Measurements from ENCODE around the gene CXCR1.
"Not testable (repeated sequence)": the region's sequence is repeated elsewhere in the genome, so short reads cannot be mapped to it uniquely, and the experiment has no call there.

The CXCR1 gene

DNA sequence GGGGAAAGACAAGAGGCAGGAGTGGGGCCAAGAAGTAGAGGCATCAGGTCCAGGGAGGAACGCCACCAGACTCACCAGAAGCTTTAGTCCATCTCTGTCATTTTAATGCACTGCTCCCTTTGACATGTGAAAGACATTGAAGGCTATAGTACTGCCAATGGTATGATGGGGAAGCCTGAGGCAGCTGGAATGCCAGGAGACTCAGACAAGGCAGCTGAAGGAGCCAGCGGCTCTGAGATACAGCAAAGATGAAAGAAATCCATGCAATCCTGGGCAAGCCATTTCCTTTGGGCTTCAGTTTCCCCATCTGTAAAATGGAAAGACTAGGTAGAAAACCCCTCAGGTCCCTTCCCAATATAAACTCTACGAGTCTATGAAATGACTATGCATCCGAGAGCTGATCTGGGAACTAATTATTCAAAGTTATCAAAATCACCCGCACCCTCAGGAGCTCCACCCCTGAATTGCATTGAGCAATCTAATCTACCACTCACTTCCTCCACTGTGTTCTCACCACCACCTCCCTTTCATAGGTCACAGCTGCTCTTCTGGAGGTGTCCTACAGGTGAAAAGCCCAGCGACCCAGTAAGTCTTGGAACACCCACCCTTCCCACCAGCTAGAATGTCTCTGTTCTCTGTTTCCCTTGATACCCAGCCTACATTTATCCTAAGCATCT, 37.8 kb downstream of the CXCR1 start:
- H3K27me3 ChIP-seq (ENCODE audit: low read depth, low read length) = no peaks in the 10 kb centered on the region
- H3K36me3 ChIP-seq (ENCODE audit: control insufficient read depth in 1 of 2, insufficient read depth in 2 of 2, low read length in 2 of 2) = no peaks in the 10 kb centered on the region
- peak overlapping the region in 1 of 2 donors; percentile 19 for H3K4me3 ChIP-seq (ENCODE audit: low read depth in 1 of 2, low read length in 2 of 2)
- H3K27ac ChIP-seq (ENCODE audit: low read length) = no peak overlapping the region
- no peaks in the 10 kb centered on the region for H3K9me3 ChIP-seq (ENCODE audit: control insufficient read depth in 1 of 2, low read length in 2 of 2)
- no peaks in the 10 kb centered on the region for H3K4me1 ChIP-seq (ENCODE audit: control insufficient read depth in 1 of 2, insufficient read depth in 2 of 2, low read length in 2 of 2)

DNA sequence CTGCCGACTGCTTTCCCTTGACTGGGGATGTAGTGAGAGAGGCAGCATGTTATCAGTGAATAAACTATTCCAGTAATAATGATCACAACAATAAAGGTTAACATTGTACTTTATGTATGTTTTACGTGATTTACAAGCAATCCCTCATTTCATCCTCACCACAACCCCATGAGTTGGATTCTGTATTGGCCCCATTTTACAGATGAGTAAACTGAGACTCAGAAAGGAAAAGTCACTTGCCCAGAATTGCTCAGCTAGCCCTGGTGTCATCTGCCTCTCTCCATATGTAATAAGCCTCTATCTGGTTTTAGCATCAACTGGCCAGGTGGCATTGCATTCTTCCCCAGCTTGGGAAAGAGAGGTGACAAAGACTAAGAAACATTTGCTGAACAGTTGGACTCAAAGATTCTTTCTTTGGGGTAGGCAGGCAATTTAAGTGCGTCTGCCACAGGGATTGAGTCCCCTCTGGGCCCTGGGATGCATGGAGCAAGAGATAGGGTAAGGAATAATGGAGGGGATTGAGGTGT, 38.8 kb downstream of the CXCR1 start:
- Histone ChIP-seq H3K9me3 (ENCODE audit: control insufficient read depth in 1 of 2, low read length in 2 of 2) (no peaks in the 10 kb centered on the region), H3K36me3 (ENCODE audit: control insufficient read depth in 1 of 2, insufficient read depth in 2 of 2, low read length in 2 of 2) (no peaks in the 10 kb centered on the region), H3K27me3 (ENCODE audit: low read depth, low read length) (no peaks in the 10 kb centered on the region), H3K4me1 (ENCODE audit: control insufficient read depth in 1 of 2, insufficient read depth in 2 of 2, low read length in 2 of 2) (no peaks in the 10 kb centered on the region), H3K27ac (ENCODE audit: low read length) (no peak overlapping the region), H3K4me3 (ENCODE audit: low read depth in 1 of 2, low read length in 2 of 2) (no peak overlapping the region)

DNA sequence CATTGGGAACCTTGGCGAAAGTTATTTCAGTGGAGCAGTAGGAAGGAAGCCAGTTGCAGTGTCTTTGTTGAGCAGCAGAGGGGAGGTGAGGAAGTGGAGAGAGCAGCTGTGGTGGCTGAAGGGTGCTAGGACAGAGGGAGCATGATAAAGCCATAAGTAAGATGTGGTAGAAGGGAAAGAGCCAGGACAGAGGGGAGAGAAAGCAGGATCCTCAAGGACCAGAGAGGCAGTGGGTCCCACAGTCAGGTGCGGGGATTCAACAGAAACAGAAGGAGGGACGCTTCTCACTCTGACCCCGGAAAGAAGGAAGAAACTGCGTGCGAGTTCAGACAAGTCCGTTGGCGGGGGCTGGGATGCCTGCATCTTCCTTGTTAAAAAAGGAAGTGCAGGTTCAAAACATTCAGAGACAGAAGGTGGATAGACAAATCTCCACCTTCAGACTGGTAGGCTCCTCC, 41.1 kb downstream of the CXCR1 start, which contains the start of gene CXCR2:
TSS of gene CXCR2 (plus strand) at position 403 of the 455 bp plus-strand sequence. CDS start 8,774 bp downstream, outside the sequence.
- H3K36me3 ChIP-seq (ENCODE audit: control insufficient read depth in 1 of 2, insufficient read depth in 2 of 2, low read length in 2 of 2) = no peaks in the 10 kb centered on the region
- H3K27ac ChIP-seq (ENCODE audit: low read length) = no peak within 1 kb of the TSS
- H3K9me3 ChIP-seq (ENCODE audit: control insufficient read depth in 1 of 2, low read length in 2 of 2) = peaks cover 0 to 7% of the 10 kb centered on the region in 2 donors
- peak within 1 kb of the TSS in 1 of 2 donors; percentile 25 for H3K4me3 ChIP-seq (ENCODE audit: low read depth in 1 of 2, low read length in 2 of 2)
- no peaks in the 10 kb centered on the region for H3K4me1 ChIP-seq (ENCODE audit: control insufficient read depth in 1 of 2, insufficient read depth in 2 of 2, low read length in 2 of 2)
- no peaks in the 10 kb centered on the region for H3K27me3 ChIP-seq (ENCODE audit: low read depth, low read length)

DNA sequence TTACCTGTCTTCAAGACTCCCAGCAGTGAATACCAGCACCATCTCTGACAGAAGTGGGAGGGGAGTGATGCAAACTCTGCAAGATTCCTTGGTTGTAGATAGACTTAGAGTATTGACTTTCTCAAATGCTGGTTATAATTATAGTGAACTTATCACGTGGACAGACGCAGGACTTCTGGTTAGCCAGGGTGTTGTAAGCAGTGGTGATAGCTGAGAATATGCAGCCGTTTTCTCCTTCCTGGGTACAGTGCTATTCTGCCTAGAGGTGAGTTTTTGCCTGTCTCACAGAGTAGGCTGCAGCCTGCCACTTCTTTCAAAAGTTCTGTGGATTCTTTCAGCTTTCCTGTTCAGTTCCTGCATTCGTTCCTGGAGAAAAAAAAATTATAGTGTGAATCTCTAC, 41.7 kb downstream of the CXCR1 start:
- Histone ChIP-seq H3K4me3 (ENCODE audit: low read depth in 1 of 2, low read length in 2 of 2) (peak overlapping the region in 1 of 2 donors; percentile 25), H3K36me3 (ENCODE audit: control insufficient read depth in 1 of 2, insufficient read depth in 2 of 2, low read length in 2 of 2) (no peaks in the 10 kb centered on the region), H3K27me3 (ENCODE audit: low read depth, low read length) (no peaks in the 10 kb centered on the region), H3K4me1 (ENCODE audit: control insufficient read depth in 1 of 2, insufficient read depth in 2 of 2, low read length in 2 of 2) (no peaks in the 10 kb centered on the region), H3K9me3 (ENCODE audit: control insufficient read depth in 1 of 2, low read length in 2 of 2) (peaks cover 0 to 7% of the 10 kb centered on the region in 2 donors), H3K27ac (ENCODE audit: low read length) (no peak overlapping the region)

DNA sequence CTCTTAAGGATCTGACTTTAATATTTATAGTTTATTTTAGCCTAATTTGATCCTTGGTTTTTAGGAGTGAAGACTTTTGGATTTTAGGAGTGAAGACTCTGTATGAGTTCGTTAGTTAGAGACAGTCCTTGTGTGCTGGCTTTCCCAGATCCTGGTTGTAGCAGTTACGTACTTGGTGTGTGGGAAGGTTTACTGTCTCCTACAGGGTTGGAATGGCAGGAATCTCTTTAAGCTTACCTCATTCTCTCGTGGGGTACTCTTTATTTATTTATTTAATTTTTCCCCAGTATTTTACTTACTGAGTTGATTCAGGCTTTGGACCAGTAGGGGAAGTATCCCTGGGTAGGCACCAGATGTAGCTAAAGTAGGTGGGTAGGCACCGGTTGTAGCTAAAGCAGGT, 42.8 kb downstream of the CXCR1 start:
- no peaks in the 10 kb centered on the region for H3K27me3 ChIP-seq (ENCODE audit: low read depth, low read length)
- H3K27ac ChIP-seq (ENCODE audit: low read length) = no peak overlapping the region
- H3K9me3 ChIP-seq (ENCODE audit: control insufficient read depth in 1 of 2, low read length in 2 of 2) = peaks cover 0 to 7% of the 10 kb centered on the region in 2 donors
- no peaks in the 10 kb centered on the region for H3K36me3 ChIP-seq (ENCODE audit: control insufficient read depth in 1 of 2, insufficient read depth in 2 of 2, low read length in 2 of 2)
- no peaks in the 10 kb centered on the region for H3K4me1 ChIP-seq (ENCODE audit: control insufficient read depth in 1 of 2, insufficient read depth in 2 of 2, low read length in 2 of 2)
- no peak overlapping the region for H3K4me3 ChIP-seq (ENCODE audit: low read depth in 1 of 2, low read length in 2 of 2)

DNA sequence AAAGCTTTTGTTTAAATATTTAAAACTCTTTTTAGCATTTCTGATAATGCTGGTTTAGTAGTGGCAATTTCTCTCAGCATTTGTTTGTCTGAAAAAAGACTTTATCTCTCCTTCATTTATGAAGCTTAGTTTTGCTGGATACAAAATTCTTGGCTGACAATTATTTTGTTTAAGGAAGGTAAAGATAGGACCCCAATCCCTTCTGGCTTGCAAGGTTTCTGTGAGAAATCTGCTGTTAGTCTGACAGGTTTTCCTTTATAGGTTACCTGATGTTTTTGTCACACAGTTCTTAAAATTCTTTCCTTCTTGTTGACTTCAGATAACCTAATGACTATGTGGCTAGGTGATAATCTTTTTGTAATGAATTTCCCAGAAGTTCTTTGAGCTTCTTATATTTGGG, 44.5 kb downstream of the CXCR1 start:
- not testable (repeated sequence) for H3K4me1 ChIP-seq (ENCODE audit: control insufficient read depth in 1 of 2, insufficient read depth in 2 of 2, low read length in 2 of 2); H3K9me3 ChIP-seq (ENCODE audit: control insufficient read depth in 1 of 2, low read length in 2 of 2); H3K27me3 ChIP-seq (ENCODE audit: low read depth, low read length); H3K4me3 ChIP-seq (ENCODE audit: low read depth in 1 of 2, low read length in 2 of 2); H3K36me3 ChIP-seq (ENCODE audit: control insufficient read depth in 1 of 2, insufficient read depth in 2 of 2, low read length in 2 of 2); H3K27ac ChIP-seq (ENCODE audit: low read length)

DNA sequence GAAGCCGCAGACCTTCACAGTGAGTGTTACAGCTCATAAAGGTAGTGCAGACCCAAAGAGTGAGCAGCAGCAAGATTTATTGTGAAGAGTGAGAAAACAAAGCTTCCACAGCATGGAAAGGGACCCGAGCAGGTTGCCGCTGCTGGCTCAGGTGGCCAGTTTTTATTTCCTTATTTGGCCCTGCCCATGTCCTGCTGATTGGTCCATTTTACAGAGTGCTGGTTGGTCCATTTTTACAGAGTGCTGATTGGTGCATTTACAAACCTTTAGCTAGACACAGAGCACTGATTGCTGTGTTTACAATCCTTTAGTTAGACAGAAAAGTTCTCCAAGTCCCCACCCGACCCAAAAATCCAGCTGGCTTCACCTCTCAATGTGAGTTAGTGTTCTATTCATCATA, 45.0 kb downstream of the CXCR1 start:
- H3K27ac ChIP-seq (ENCODE audit: low read length); H3K36me3 ChIP-seq (ENCODE audit: control insufficient read depth in 1 of 2, insufficient read depth in 2 of 2, low read length in 2 of 2); H3K27me3 ChIP-seq (ENCODE audit: low read depth, low read length); H3K4me3 ChIP-seq (ENCODE audit: low read depth in 1 of 2, low read length in 2 of 2); H3K9me3 ChIP-seq (ENCODE audit: control insufficient read depth in 1 of 2, low read length in 2 of 2); H3K4me1 ChIP-seq (ENCODE audit: control insufficient read depth in 1 of 2, insufficient read depth in 2 of 2, low read length in 2 of 2): not testable (repeated sequence)

Measured in muscle layer of duodenum (tissue), 2 donors.